Measurements from ENCODE around the gene SPAG16. TPM values are rescaled to one million over a fixed set of nuclear protein-coding genes. Genes with fewer than 3 reads are reported as not detected.

Gene SPAG16
- total RNA-seq, 2 donors from 2014 or later = 8.2 to 9.0 TPM

- Mint-ChIP-seq H3K4me3 (no peak overlapping the region), H3K27me3 (ENCODE audit: low read depth) (no peaks in the 10 kb centered on the region), H3K36me3 (ENCODE audit: insufficient read depth in 2 of 2) (no peaks in the 10 kb centered on the region), H3K4me1 (ENCODE audit: low read depth) (no peaks in the 10 kb centered on the region), H3K27ac (no peak overlapping the region), H3K9me3 (peaks cover 0 to 3% of the 10 kb centered on the region in 2 donors)
- DNase-seq = no peak
- ATAC-seq (replicated peaks in 1 of 2) = peak in 1 of 2 donors; percentile 27
Observed at GRCh38 chr2:214135966-214136365, 851.7 kb downstream of the SPAG16 start.

GRCh38 chr2:214138779-214139178 lies 854.5 kb downstream of the SPAG16 start:
- DNase-seq = no peak
- H3K36me3 Mint-ChIP-seq (ENCODE audit: insufficient read depth in 2 of 2) = no peaks in the 10 kb centered on the region

DNA sequence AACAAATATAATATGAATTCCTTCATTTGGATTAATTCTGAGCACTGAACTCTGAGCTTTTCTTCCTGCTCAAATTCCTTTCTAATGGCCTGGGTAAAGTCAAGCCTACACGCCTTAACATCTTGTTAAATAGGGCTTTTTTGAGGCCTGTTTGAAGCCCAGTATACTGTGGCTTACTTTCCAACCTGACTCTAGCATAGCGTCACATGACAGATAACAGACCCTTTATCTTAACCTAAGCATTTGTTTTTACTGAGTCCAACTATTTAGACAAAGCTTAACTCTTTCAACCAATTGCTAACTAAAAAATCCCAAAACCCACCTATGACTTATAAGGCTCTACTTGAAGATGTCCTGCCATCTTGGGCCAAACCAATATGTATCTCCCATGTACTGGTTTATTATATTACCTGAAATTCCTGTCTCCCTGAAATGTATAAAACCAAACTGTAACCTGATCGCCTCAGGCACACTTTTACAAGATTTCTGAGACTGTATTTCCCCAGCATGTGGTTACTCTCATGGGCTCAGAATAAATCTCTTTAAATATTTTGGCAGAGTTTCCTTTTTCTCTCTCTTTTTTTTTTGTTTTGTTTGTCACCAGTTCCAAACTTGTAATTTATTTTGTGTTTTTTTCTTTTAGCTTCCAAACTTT lies 855.5 kb downstream of the SPAG16 start:
- Mint-ChIP-seq H3K4me1 (ENCODE audit: low read depth) (no peaks in the 10 kb centered on the region), H3K27ac (no peak overlapping the region), H3K4me3 (no peak overlapping the region), H3K9me3 (no peaks in the 10 kb centered on the region), H3K36me3 (ENCODE audit: insufficient read depth in 2 of 2) (no peaks in the 10 kb centered on the region), H3K27me3 (ENCODE audit: low read depth) (no peaks in the 10 kb centered on the region)
- no peak for DNase-seq
- ATAC-seq (replicated peaks in 1 of 2) = no peak

More at GRCh38 chr2:214138779-214139178, 854.5 kb downstream of the SPAG16 start:
- H3K27me3 Mint-ChIP-seq (ENCODE audit: low read depth) = no peaks in the 10 kb centered on the region
- no peaks in the 10 kb centered on the region for H3K4me1 Mint-ChIP-seq (ENCODE audit: low read depth)
- no peak for ATAC-seq (replicated peaks in 1 of 2)
- no peak overlapping the region for H3K4me3 Mint-ChIP-seq
- H3K27ac Mint-ChIP-seq = no peak overlapping the region
- H3K9me3 Mint-ChIP-seq = no peaks in the 10 kb centered on the region

- peaks cover 0 to 3% of the 10 kb centered on the region in 2 donors for H3K9me3 Mint-ChIP-seq
- no peak overlapping the region for H3K4me3 Mint-ChIP-seq
- ATAC-seq (replicated peaks in 1 of 2) = no peak
- H3K27me3 Mint-ChIP-seq (ENCODE audit: low read depth) = no peaks in the 10 kb centered on the region
- no peaks in the 10 kb centered on the region for H3K36me3 Mint-ChIP-seq (ENCODE audit: insufficient read depth in 2 of 2)
- H3K27ac Mint-ChIP-seq = no peak overlapping the region
- DNase-seq = no peak
- no peaks in the 10 kb centered on the region for H3K4me1 Mint-ChIP-seq (ENCODE audit: low read depth)
Observed at GRCh38 chr2:214156971-214157370, 872.7 kb downstream of the SPAG16 start.

- Mint-ChIP-seq H3K36me3 (ENCODE audit: insufficient read depth in 2 of 2) (no peaks in the 10 kb centered on the region), H3K27me3 (ENCODE audit: low read depth) (no peaks in the 10 kb centered on the region)
Observed at GRCh38 chr2:214158851-214159250, 874.6 kb downstream of the SPAG16 start.

GRCh38 chr2:214169281-214169680 lies 885.0 kb downstream of the SPAG16 start:
- Mint-ChIP-seq H3K36me3 (ENCODE audit: insufficient read depth in 2 of 2) (no peaks in the 10 kb centered on the region), H3K27ac (no peak overlapping the region), H3K4me3 (no peak overlapping the region), H3K4me1 (ENCODE audit: low read depth) (no peaks in the 10 kb centered on the region), H3K9me3 (no peaks in the 10 kb centered on the region), H3K27me3 (ENCODE audit: low read depth) (no peaks in the 10 kb centered on the region)
- DNase-seq (no peak), ATAC-seq (replicated peaks in 1 of 2) (no peak)

More at GRCh38 chr2:214158851-214159250, 874.6 kb downstream of the SPAG16 start:
- Mint-ChIP-seq H3K27ac (no peak overlapping the region), H3K4me3 (no peak overlapping the region), H3K4me1 (ENCODE audit: low read depth) (no peaks in the 10 kb centered on the region), H3K9me3 (no peaks in the 10 kb centered on the region)
- no peak for ATAC-seq (replicated peaks in 1 of 2)
- no peak for DNase-seq

- H3K4me3 Mint-ChIP-seq = no peak overlapping the region
- H3K9me3 Mint-ChIP-seq = no peaks in the 10 kb centered on the region
- ATAC-seq (replicated peaks in 1 of 2) = no peak
- H3K36me3 Mint-ChIP-seq (ENCODE audit: insufficient read depth in 2 of 2) = no peaks in the 10 kb centered on the region
- H3K27me3 Mint-ChIP-seq (ENCODE audit: low read depth) = no peaks in the 10 kb centered on the region
- H3K4me1 Mint-ChIP-seq (ENCODE audit: low read depth) = no peaks in the 10 kb centered on the region
- no peak for DNase-seq
- H3K27ac Mint-ChIP-seq = no peak overlapping the region
Observed at GRCh38 chr2:214169736-214170135, 885.5 kb downstream of the SPAG16 start.

GRCh38 chr2:214174563-214174962 lies 890.3 kb downstream of the SPAG16 start:
- no peaks in the 10 kb centered on the region for H3K4me1 Mint-ChIP-seq (ENCODE audit: low read depth)
- H3K27ac Mint-ChIP-seq = no peak overlapping the region
- H3K36me3 Mint-ChIP-seq (ENCODE audit: insufficient read depth in 2 of 2) = no peaks in the 10 kb centered on the region
- no peaks in the 10 kb centered on the region for H3K27me3 Mint-ChIP-seq (ENCODE audit: low read depth)
- ATAC-seq (replicated peaks in 1 of 2) (no peak), DNase-seq (no peak)
- no peak overlapping the region for H3K4me3 Mint-ChIP-seq
- H3K9me3 Mint-ChIP-seq = no peaks in the 10 kb centered on the region

DNA sequence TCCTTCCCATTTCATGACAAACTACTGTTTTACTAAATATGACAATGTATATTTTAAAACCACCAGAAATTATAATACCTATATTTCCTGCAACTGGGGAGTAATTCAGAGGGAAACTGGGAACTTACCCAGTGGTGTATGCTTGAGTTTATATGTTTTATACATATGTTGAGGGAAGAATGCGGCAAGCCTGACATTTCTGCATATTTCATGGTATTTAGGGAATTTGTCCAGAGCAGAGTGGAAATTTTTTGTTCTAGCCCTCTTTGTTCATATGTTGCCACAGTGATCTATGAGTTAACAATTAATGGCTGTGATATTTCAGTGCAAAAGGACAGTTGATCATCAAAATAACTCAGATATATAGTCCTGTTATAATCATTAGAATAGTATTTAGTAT lies 895.8 kb downstream of the SPAG16 start:
- no peak for ATAC-seq (replicated peaks in 1 of 2)
- H3K27me3 Mint-ChIP-seq (ENCODE audit: low read depth) = no peaks in the 10 kb centered on the region
- no peaks in the 10 kb centered on the region for H3K36me3 Mint-ChIP-seq (ENCODE audit: insufficient read depth in 2 of 2)
- no peak for DNase-seq
- H3K9me3 Mint-ChIP-seq = no peaks in the 10 kb centered on the region
- no peaks in the 10 kb centered on the region for H3K4me1 Mint-ChIP-seq (ENCODE audit: low read depth)
- no peak overlapping the region for H3K4me3 Mint-ChIP-seq
- no peak overlapping the region for H3K27ac Mint-ChIP-seq

- Mint-ChIP-seq H3K27me3 (ENCODE audit: low read depth) (no peaks in the 10 kb centered on the region), H3K9me3 (no peaks in the 10 kb centered on the region), H3K4me1 (ENCODE audit: low read depth) (no peaks in the 10 kb centered on the region), H3K27ac (no peak overlapping the region), H3K36me3 (ENCODE audit: insufficient read depth in 2 of 2) (no peaks in the 10 kb centered on the region), H3K4me3 (no peak overlapping the region)
- ATAC-seq (replicated peaks in 1 of 2) = no peak
- DNase-seq = no peak
Observed at GRCh38 chr2:214180686-214181085, 896.4 kb downstream of the SPAG16 start.

DNA sequence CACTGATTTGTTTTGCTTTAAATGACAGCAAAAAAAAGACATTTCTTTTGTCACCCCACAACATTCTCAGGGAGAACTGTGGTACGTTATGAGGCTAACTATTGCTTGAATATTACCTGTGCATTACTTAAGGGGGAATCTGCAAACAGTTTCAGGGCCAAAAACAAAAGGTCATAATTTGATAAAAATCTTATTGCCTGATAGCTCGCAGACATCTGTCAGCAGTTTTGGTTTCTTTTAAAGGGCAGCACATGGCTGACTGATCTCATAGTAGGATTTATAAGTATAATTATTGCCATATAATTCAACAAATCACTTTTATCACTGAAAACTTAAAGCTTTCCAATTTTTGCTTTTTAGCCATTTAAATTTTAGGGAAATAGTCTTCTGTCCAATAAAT lies 900.2 kb downstream of the SPAG16 start:
- H3K36me3 Mint-ChIP-seq (ENCODE audit: insufficient read depth in 2 of 2) = no peaks in the 10 kb centered on the region
- H3K27ac Mint-ChIP-seq = no peak overlapping the region
- no peaks in the 10 kb centered on the region for H3K27me3 Mint-ChIP-seq (ENCODE audit: low read depth)
- no peak for ATAC-seq (replicated peaks in 1 of 2)
- no peaks in the 10 kb centered on the region for H3K9me3 Mint-ChIP-seq
- DNase-seq = no peak
- H3K4me3 Mint-ChIP-seq = no peak overlapping the region
- no peaks in the 10 kb centered on the region for H3K4me1 Mint-ChIP-seq (ENCODE audit: low read depth)

DNA sequence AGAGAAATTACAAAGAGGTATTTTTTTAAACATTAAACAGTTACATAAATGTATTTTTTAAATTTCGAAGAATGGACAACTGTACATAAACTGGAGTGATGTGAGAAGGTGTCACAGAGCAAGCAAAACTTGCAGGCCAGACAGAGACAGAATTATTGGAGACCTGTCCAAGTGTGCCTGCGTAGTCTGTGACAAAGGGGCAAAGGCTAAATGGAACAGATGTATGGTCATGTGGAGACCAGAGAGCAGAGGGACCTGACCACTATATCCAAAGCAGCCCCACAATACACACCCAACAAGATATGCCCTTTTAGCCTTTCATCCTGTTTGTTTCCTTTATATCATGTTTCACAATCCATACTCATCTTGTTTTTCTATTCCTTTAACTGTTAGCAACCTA lies 901.3 kb downstream of the SPAG16 start:
- no peaks in the 10 kb centered on the region for H3K4me1 Mint-ChIP-seq (ENCODE audit: low read depth)

GRCh38 chr2:214192711-214193110 lies 908.4 kb downstream of the SPAG16 start:
- DNase-seq = no peak
- no peaks in the 10 kb centered on the region for H3K27me3 Mint-ChIP-seq (ENCODE audit: low read depth)
- no peak overlapping the region for H3K4me3 Mint-ChIP-seq
- H3K9me3 Mint-ChIP-seq = no peaks in the 10 kb centered on the region
- no peaks in the 10 kb centered on the region for H3K4me1 Mint-ChIP-seq (ENCODE audit: low read depth)
- H3K27ac Mint-ChIP-seq = no peak overlapping the region
- no peaks in the 10 kb centered on the region for H3K36me3 Mint-ChIP-seq (ENCODE audit: insufficient read depth in 2 of 2)
- ATAC-seq (replicated peaks in 1 of 2) = no peak

More for the DNA sequence above, 901.3 kb downstream of the SPAG16 start:
- H3K4me3 Mint-ChIP-seq = no peak overlapping the region
- ATAC-seq (replicated peaks in 1 of 2) (no peak), DNase-seq (no peak)
- no peaks in the 10 kb centered on the region for H3K27me3 Mint-ChIP-seq (ENCODE audit: low read depth)
- no peaks in the 10 kb centered on the region for H3K36me3 Mint-ChIP-seq (ENCODE audit: insufficient read depth in 2 of 2)
- no peaks in the 10 kb centered on the region for H3K9me3 Mint-ChIP-seq
- no peak overlapping the region for H3K27ac Mint-ChIP-seq

GRCh38 chr2:214193943-214194342 lies 909.7 kb downstream of the SPAG16 start:
- DNase-seq (no peak), ATAC-seq (replicated peaks in 1 of 2) (no peak)
- Mint-ChIP-seq H3K4me3 (no peak overlapping the region), H3K9me3 (no peaks in the 10 kb centered on the region), H3K27me3 (ENCODE audit: low read depth) (no peaks in the 10 kb centered on the region), H3K4me1 (ENCODE audit: low read depth) (no peaks in the 10 kb centered on the region), H3K27ac (no peak overlapping the region), H3K36me3 (ENCODE audit: insufficient read depth in 2 of 2) (no peaks in the 10 kb centered on the region)
